GM12891 (cell line): Measurements from ENCODE around the gene GINS2.

Source experiments
- PAX5 ChIP-seq: IDR thresholded peaks from 2 replicates; pipeline ENCODE4 v1.6.1; 2011; ENCODE audit warnings: low read length, moderate library complexity, mild to moderate bottlenecking; ENCODE audit not compliant: insufficient read depth, severe bottlenecking
- POLR2A ChIP-seq: IDR thresholded peaks from 2 replicates; pipeline ENCODE4 v1.6.1; 2011; ENCODE audit warnings: low read depth, low read length, control low read depth
- POLR2AphosphoS5 ChIP-seq: IDR thresholded peaks from 2 replicates; pipeline ENCODE4 v1.6.1; 2011; ENCODE audit warnings: low read depth, low read length, control low read depth
- POU2F2 ChIP-seq: IDR thresholded peaks from 2 replicates; pipeline ENCODE4 v1.6.1; 2011; ENCODE audit warnings: low read depth, mild to moderate bottlenecking, control low read depth, low read length, moderate library complexity
- SPI1 ChIP-seq: IDR thresholded peaks from 2 replicates; pipeline ENCODE4 v1.6.1; 2011; ENCODE audit warnings: low read depth, low read length, control low read depth
- TAF1 ChIP-seq: IDR thresholded peaks from 2 replicates; pipeline ENCODE4 v1.6.1; 2011; ENCODE audit warnings: low read depth, low read length, control low read depth

DNA sequence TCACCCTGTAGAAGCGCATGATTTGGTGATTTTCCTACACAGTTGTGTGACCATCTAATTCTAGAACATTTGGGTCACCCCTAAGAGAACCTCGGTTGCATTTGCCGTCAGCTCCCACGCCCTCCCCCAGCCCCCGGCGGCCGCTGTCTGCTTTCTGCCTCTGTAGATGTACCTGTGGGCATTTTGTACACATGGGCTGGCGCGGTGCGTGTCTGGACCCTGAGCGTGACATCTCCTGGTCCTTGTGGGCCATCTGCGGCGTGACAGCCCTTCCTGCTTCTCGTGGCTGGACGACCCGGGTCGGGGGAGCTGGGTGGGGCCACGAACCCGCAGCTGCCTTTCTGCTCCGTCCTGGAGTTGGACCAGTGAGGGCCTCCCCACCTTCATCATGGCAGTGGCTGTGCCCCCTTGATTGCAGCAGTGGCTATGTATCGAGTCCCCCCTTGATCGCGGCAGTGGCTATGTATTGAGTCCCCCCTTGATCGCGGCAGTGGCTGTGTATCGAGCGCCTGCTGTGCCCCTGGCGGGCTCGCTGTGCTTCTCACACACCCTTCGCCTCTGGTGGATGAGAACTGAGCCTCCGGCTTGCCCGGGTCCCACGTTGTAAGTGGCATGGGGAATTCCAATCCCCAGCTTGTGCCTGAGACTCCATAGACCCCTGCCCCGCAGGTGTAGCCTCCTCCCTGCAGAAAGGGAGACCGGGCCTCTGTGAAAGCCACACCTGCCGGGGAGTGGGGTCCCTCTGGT, 51.5 kb downstream of the GINS2 start:
- TF ChIP-seq SPI1 (no peak), TAF1 (no peak), POLR2A (no peak), POLR2AphosphoS5 (no peak), POU2F2 (no peak), PAX5 (no peak)
